GM19328 (cell line): ENCODE results near the gene ATP6V1G3.
"Not testable (repeated sequence)": the region's sequence is repeated elsewhere in the genome, so short reads cannot be mapped to it uniquely, and the experiment has no call there.

Source experiments
- ATAC-seq: cut with Tn5 transposase; IDR thresholded peaks from one replicate; pipeline ENCODE4 v1.9.1; 2021; ENCODE audit warnings: mild to moderate bottlenecking, moderate library complexity; ENCODE audit not compliant: unreplicated experiment

ATP6V1G3 gene, protein sequence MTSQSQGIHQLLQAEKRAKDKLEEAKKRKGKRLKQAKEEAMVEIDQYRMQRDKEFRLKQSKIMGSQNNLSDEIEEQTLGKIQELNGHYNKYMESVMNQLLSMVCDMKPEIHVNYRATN

DNA sequence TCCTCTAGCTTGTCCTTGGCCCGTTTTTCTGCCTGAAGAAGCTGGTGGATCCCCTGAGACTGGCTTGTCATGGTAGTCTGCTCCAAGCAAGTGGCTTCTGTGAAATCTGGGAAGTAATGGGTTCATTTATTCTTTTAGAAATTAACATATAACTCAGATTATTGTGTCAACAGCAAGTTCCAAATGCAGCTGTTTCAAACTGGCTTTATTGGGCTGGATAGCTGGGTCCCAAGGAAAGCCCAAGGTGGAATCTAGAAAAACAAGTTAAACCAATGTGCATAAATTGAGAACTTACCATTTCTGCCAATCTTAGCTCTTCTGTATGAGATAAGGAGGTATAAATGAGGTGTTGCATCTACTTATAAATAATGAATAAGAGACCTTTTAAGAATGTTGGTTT is at the start of gene ATP6V1G3:
TSS of gene ATP6V1G3 (minus strand) at position 101 of the 400 bp plus-strand sequence. CDS start at position 71, 30 bp downstream.
- no peak for ATAC-seq

DNA sequence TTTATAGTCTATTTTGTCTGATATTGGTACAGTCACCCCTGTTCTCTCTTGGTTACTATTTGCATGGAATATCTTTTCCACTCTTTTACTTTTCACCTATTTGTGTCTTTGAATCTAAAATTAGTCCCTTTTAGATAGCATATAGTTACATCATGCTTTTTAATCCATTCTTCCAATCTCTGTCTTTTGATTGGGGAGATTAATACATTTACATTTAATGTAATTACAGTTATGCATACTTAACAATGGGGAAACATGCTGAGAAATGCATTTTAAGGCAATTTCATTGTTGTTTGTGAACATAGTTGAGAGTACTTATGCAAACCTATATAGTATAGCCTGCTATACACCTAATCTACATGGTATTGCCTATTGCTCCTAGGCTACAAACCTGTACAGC is 48.4 kb upstream of the ATP6V1G3 start:
- no peak for ATAC-seq

DNA sequence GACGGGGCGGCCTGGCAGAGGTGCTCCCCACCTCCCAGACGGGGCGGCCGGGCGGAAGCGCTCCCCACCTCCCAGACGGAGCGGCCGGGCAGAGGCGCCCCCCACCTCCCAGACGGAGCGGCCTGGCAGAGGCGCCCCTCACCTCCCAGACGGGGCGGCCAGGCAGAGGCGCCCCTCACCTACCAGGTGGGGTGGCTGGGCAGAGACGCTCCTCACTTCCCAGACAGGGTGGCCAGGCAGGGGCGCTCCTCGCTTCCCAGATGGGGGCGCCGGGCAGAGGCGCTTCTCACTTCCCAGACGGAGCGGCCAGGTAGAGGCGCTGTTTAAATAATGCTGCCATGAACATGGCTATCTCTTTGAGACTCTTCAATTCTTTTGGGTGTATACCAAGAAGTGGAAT is 43.7 kb upstream of the ATP6V1G3 start:
- ATAC-seq, result no peak

DNA sequence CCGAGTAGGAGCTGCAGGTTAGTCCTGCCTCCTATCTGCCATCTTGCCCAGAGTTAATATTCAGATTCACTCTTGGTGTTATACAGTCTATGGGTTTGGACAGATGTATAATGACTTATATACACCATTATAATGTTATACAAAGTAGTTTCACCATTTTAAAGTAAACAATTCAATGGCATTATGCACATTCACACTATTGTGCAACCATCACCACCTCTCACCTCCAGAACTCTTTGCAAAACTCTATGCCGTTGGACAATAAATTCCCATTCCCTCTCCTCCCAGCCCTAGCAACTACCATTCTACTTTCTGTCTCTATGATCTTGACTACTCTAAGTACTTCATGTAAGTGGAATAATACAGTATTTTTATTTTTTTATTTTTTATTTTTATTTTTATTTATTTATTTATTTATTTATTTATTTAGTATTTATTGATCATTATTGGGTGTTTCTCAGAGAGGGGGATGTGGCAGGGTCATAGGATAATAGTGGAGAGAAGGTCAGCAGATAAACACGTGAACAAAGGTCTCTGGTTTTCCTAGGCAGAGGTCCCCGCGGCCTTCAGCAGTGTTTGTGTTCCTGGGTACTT is 42.8 kb upstream of the ATP6V1G3 start:
- ATAC-seq, result not testable (repeated sequence)

DNA sequence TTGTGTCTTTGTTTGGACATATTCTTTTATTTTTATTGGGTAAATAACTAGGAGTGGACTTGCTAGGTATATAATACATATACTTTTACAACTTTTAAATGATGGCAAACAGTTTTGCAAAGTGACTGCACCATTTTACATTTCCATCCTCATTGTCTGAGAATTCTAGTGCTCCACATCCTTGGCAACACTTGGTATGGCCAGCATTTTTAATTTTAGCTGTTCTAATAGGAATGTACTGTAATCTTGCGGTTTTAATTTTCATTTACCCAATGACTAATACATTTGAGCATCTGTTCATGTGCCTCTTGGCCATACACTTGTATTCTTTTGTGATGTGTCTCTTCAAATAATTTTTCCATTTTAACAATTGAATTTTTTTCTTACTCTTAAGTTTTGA is 37.0 kb upstream of the ATP6V1G3 start:
- ATAC-seq, result no peak

DNA sequence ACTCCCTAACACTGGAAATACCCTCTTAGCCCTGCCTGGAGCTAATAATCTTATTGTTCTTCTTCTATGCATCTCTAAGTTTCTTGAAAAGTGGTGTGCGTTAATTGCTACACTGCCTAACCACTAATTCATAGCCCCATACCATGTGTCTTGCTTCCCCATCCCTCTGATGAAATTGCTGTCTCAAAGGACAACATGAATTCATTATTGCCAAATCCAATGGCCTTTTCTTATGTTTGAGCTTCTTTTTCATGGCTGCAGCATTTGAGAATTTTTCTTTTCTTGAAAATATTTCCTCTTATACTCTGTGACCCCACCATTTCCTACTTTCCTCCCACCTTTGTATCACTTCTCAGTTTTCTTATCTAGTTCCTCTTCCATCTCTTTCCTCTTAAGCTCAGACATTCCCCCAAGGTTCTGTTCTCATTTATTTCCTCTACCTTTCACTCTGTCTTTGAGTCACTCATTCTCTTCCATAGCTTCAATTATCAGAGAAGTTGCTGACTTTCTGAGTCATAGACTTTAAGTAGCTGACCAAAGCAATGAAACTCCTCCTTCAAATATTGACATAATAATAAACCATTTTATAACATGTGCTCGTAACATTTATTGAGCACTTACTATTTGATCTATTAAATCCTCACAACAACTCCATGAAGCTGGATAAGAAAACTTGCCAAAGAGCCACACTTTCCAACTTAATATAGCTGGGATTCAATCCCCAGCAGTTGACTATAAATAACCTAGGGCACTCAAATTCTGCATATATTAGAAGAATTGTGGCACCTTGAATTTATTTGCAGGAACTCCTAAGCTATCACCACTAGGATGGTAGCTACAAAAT is 35.5 kb upstream of the ATP6V1G3 start:
- peak; percentile 55 for ATAC-seq

DNA sequence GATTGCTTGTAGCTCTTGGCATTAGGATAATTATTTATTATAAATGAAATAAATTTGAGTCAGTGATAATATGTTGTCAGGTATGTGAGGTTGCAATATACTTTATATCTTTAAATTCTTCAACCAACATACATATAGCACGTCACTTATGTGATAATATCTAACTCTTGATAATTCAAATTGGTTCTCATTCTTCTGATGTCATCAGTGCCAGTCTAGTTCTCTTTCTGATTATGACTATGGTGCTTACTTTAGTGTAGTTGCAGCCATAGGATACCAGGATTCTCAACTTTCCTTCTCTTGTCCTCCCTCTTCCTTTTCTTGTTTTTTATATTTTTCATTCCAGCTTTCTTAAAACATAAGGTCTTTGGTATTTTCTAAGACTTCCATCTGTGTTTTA is 34.8 kb upstream of the ATP6V1G3 start:
- no peak for ATAC-seq

DNA sequence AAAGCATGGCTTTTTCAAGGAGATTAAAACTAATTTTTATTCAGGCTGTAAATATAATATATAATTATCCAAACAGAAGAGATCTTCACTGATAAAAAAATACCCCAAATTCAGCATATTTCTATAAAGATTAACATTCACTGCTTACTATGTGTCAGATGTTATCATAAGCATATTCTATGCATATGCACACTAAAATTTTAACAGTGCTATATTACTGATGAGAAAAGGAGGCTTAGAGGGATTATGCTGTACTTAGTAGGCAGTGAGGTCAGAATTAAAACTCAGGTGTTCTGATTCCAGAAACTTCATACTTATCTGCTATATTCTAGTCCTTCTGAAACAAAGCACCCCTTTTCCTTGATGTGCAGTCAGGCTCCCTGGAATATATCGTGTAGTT is 33.8 kb upstream of the ATP6V1G3 start:
- no peak for ATAC-seq

DNA sequence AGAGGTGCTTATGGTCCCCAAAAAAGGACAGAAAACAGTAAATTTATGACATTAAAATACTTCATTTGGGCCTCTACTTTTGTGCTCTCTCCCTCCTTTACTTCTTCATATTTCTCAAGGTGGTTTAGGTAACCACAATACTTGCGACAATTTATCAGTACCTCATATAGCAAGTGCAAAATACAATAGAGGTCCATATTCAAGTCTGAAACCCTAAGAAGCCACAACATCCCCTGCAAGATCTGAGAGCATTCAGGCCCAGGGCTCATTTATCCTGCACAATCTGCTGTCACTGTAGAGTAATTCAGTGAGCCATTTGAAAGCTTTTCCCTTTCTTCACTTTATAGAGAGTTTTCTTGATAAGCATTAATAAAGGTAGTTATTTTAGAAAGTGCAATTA is 24.2 kb upstream of the ATP6V1G3 start:
- ATAC-seq, result no peak

DNA sequence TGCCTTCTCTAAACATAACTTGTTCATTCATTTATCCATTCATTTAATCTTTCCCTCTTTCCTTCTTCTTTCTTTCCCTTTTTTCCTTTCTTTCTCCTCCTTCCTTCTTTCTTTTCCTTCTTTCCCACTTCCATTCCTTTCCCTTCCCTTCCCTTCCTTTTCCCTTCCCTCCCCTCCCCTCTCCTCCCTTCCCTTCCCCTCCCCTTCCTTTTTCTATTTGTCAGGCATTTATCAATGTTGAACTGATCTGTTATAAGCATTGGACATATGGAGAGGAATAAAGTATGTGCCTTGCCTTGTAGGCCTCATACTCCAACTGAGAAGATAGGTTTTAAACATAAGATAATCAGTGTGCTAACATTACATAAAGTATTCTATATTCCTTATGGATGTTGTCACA is 23.7 kb upstream of the ATP6V1G3 start:
- ATAC-seq, result no peak

DNA sequence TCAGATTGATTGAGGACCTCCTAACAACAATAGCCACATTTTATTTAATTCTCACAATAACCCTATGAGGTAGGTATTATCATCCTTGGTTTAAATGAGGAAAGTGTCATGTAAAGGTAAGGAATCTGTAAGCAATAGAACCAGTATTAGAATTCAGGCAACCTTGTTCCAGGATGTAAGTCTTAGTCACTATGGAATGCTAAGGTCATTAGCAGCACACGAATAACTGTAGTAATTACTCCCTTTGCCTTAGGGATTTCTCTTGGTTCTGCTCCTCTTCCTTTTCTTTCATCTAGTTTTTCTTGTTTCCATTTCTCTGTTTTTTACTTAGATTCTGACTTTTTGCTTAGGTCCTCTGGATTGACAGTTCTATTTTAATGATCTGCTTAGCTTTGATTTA is 23.1 kb upstream of the ATP6V1G3 start:
- no peak for ATAC-seq

DNA sequence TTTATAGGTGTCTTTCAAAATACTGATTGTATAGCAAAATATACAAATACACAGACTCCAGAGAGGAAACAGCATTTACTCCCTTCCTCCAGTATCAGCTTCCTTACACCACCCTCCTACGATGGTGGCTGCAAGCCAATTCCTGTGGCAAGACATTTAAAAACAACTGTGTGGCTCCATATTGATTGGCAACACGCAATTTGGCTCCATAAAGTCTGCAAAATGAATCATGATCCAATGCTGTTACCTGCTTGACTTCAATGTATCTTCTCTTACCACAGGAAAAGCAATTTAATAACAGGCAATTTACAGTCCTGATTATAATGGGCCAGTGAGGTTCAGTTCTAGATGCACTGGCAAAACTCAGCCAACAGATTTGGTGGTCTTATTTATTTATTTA is 19.7 kb upstream of the ATP6V1G3 start:
- ATAC-seq, result no peak

DNA sequence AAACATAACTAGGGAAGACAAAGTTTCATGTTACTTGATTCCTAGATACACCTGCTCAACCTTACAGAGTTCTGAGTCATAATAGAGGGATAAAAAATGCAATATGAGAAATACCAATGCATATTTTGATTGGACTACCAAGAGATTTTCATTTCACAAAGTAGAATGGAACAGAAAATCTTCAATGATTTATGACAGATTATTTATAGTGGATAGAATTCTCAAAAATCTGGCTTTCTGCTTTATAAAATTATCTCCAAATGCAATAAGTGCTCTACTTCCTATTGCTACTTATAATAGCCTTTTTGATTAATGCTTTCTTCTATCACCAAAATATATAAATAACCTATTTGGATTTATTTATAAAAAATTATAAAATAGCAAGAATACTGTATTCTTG is 18.9 kb upstream of the ATP6V1G3 start:
- ATAC-seq, result no peak

DNA sequence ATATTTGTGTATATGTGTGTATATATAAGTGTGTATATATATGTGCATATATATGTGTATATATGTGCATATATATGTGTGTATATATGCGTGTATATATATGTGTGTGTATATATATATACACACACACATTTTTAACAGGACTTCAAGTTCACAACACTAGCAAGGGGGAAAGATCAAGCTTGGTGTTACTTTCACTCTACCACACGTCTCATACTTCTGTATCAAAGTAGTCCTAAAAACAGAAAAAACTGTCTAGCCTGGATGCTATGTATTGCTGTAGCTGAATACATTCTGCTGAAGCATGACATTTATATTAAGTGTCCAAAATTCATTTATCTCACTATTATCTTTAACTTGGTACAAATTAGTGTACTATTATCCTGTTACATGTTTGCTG is 17.9 kb upstream of the ATP6V1G3 start:
- no peak for ATAC-seq

DNA sequence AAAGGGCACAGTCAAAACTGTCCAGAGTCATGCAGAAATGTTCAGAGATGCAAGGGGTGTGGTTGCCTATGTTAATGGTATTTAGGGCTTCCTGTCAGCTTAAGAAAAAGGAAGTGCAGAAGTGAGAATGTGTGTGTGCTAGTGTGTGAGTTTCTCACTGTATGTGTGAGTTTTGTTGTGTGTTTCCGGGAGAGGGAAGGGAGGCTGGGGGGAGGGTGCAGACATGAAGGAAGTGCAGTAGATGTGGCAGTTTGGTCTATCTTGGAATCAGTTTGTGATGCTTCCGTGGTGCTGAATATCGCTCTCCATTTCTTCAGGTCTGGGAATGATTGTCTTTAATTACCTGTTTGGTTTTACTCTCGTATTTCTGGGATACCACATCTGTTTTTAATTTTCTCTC is 16.5 kb upstream of the ATP6V1G3 start:
- peak; percentile 89 for ATAC-seq

DNA sequence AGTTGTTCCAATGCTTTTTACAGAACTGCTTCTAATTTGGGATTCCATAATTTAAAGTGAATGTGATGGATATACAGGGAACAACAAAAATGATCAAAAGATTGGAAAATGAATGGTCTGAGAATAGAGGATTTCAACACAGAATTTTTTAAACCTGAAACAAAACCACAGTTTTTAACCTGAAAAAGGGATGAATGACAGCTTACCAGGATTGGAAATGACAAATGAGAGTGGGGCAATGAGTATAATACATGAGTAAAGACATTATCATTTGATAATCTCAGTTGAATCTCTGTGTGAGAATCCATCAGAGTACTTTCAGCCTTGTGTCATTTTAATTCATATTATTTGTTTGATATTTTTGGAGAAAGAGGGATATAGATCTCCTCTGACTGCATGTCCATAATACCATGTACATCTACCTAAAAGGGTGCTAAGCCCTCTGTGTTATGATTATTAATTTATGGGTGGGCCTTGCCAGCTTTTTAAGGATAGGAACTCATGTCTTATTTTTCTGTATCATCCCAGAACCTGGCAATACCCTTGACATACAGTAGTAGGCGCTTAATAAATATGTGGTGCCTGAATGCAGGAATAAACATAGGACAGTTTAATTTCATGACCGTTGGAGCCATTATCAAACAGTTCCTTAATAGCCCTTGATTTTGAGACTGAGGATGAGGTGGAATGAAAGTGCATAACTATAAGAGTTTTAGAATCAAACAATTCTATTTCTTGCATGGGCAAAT is 12.4 kb upstream of the ATP6V1G3 start:
- no peak for ATAC-seq

DNA sequence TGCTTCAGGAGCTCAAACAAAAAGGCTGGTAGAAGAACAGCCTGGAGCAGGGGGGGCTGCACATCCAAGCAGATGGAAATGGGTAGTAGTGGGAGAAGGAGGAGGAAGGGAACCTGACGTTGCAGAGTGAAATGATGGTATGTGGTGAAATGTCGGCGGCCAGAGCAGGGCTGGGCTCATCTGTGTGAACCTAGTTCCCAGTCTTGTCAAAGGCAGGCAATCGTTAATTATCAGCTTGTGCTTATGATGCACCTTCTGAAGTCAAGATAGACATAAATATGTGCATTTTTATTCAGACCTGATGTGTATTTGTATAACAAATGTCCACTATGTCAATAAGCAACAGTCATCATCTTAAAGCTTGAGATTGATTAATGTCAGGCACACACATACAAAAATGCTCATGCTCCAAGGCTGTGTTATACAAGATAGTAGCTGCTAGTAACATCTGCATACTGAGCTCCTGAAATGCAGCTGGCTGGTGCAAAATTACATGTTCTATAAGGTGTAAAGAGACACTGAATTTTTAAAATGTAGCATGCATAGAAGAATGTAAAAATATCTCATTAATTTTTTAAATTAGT is 10.6 kb upstream of the ATP6V1G3 start:
- ATAC-seq, result no peak

DNA sequence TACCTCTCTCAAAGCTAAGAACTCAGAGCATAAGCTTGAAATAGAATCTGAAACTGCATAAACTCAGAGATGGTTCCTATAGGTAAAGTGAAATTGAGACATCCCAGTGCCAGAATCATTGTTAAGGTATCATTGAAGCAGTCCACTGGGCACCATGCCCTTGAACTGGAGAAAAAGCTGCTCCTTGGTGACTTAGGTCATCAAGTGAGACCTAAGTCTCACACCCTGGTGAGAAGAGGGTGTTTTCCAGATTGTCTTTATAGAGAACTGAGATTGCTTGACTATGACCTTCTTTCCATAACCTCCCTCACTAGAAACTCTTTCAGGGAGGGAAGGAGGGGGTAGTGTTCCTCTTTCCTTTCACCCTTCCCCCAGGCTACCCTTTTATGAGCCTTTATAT is 9.4 kb upstream of the ATP6V1G3 start:
- ATAC-seq, result peak; percentile 91

DNA sequence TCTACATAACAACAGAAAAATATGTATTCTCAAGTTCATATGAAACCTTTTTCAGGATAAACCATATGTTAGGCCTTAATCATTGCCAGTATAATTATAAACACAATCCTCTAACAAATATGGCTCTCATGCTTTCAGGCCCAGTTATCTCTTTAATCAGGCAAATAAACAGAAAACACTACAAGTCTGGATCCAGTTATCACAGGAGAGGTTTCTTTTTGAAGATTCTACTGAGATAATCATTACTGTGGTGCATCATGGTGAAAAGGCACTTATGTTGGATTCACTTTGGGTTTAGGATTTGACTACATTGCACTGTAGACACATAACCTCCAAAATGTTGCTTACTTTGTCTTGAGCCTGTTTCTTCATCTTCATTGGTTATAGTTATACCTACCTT is 8.4 kb upstream of the ATP6V1G3 start:
- no peak for ATAC-seq

DNA sequence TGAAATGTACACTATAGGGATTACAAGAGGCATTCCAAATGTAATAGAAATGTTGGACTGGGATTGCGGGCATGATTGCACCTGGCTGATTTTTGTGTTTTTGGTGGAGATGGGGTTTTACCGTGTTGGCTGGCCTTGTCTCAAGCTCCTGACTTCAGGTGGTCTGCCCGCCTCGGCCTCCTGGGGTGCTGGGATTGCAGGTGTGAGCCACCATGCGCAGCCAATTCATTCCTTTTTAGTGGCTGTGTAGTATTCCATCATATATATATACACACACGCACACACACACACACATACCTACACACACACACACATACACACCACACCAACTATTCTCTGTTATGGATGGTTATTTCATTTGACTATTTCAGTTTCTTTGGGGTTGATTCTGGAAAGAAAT is 4.7 kb upstream of the ATP6V1G3 start:
- no peak for ATAC-seq

DNA sequence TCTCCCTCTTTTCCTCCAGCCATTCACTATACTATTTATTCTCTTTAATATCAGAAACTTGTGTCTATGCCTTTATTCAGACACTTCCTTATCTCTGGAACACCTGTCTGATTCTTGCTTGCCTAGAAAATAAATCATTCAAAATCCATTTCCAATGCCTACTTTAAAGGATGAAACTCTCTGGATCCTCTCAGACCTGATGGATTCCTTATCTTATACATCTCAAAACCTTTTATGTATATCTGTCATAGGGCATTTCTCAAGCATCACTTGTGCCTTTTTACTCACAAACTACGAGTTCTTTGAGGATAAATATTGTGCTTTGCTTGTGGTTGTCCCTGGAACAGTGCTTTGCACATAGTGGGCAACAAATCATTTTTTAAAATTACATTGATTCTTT is 3.8 kb upstream of the ATP6V1G3 start:
- no peak for ATAC-seq
